Trophoblast cell (in vitro differentiated cells and primary cell): ENCODE measurements around the gene AASS.

Source experiments
- DNase-seq, 2 donors: peaks; one replicate each; pipeline ENCODE4 v3.0.0-alpha.2; 2016
- H2AFZ ChIP-seq: 2 replicates; pipeline ENCODE4 v1.6.1; 2013; ENCODE audit warnings: low read length, moderate library complexity, mild to moderate bottlenecking; ENCODE audit not compliant: insufficient read depth, poor library complexity
- H2AK5ac ChIP-seq: 2 replicates; pipeline ENCODE4 v1.6.1; 2013; ENCODE audit warnings: mild to moderate bottlenecking, low read length
- H2BK120ac ChIP-seq: 2 replicates; pipeline ENCODE4 v1.6.1; 2013; ENCODE audit warnings: low read length, mild to moderate bottlenecking, moderate library complexity; ENCODE audit not compliant: insufficient read depth, poor library complexity
- H2BK12ac ChIP-seq: 2 replicates; pipeline ENCODE4 v1.6.1; 2013; ENCODE audit warnings: mild to moderate bottlenecking, low read length, moderate library complexity
- H2BK5ac ChIP-seq: 2 replicates; pipeline ENCODE4 v1.6.1; 2013; ENCODE audit warnings: low read length, low read depth, moderate library complexity, mild to moderate bottlenecking; ENCODE audit not compliant: poor library complexity
- H3K14ac ChIP-seq: 2 replicates; pipeline ENCODE4 v1.6.1; 2013; ENCODE audit warnings: mild to moderate bottlenecking, low read length
- H3K18ac ChIP-seq: 2 replicates; pipeline ENCODE4 v1.6.1; 2013; ENCODE audit warnings: mild to moderate bottlenecking, low read length
- H3K23ac ChIP-seq: 2 replicates; pipeline ENCODE4 v1.6.1; 2013; ENCODE audit warnings: low read length
- H3K27ac ChIP-seq: 2 replicates; pipeline ENCODE4 v1.5.1; 2013; ENCODE audit warnings: low read depth, mild to moderate bottlenecking, inconsistent platforms, low read length, moderate library complexity
- H3K27me3 ChIP-seq: 2 replicates; pipeline ENCODE4 v1.6.1; 2013; ENCODE audit warnings: inconsistent platforms, mild to moderate bottlenecking, low read length, moderate library complexity; ENCODE audit not compliant: insufficient read depth
- H3K36me3 ChIP-seq, 2 experiments: 1 replicate in 1 of 2; 2 replicates in 1 of 2; pipeline ENCODE4 v1.6.1; 2013; ENCODE audit warnings: low read length in 2 of 2, mild to moderate bottlenecking in 2 of 2, moderate library complexity in 1 of 2; ENCODE audit not compliant: insufficient read depth in 2 of 2, control insufficient read depth in 1 of 2
- H3K4ac ChIP-seq: 2 replicates; pipeline ENCODE4 v1.6.1; 2013; ENCODE audit warnings: low read depth, mild to moderate bottlenecking, low read length, moderate library complexity
- H3K4me1 ChIP-seq, 2 experiments: 1 replicate in 1 of 2; 2 replicates in 1 of 2; pipeline ENCODE4 v1.6.1; 2013; ENCODE audit warnings: low read length in 2 of 2, mild to moderate bottlenecking in 2 of 2, moderate library complexity in 1 of 2; ENCODE audit not compliant: insufficient read depth in 2 of 2, control insufficient read depth in 1 of 2
- H3K4me2 ChIP-seq: 2 replicates; pipeline ENCODE4 v1.6.1; 2013; ENCODE audit warnings: inconsistent platforms, mild to moderate bottlenecking, low read length, moderate library complexity
- H3K4me3 ChIP-seq: 2 replicates; pipeline ENCODE4 v1.5.1; 2013; ENCODE audit warnings: mild to moderate bottlenecking, low read depth, low read length, inconsistent platforms
- H3K79me1 ChIP-seq: one replicate; pipeline ENCODE4 v1.6.1; 2013; ENCODE audit warnings: low read length
- H3K79me2 ChIP-seq: 2 replicates; pipeline ENCODE4 v1.6.1; 2013; ENCODE audit warnings: low read length, mild to moderate bottlenecking; ENCODE audit not compliant: control insufficient read depth, insufficient read depth, poor library complexity
- H3K9ac ChIP-seq: 2 replicates; pipeline ENCODE4 v1.6.1; 2013; ENCODE audit warnings: mild to moderate bottlenecking, low read length
- H3K9me3 ChIP-seq: 2 replicates; pipeline ENCODE4 v1.6.1; 2013; ENCODE audit warnings: low read depth, mild to moderate bottlenecking, control low read depth, inconsistent platforms, low read length; ENCODE audit not compliant: insufficient read depth
- H4K12ac ChIP-seq: 2 replicates; pipeline ENCODE4 v1.6.1; 2013; ENCODE audit warnings: low read depth, mild to moderate bottlenecking, low read length, moderate library complexity
- H4K8ac ChIP-seq: 2 replicates; pipeline ENCODE4 v1.6.1; 2013; ENCODE audit warnings: low read depth, mild to moderate bottlenecking, low read length, moderate library complexity
- H4K91ac ChIP-seq: one replicate; pipeline ENCODE4 v1.6.1; 2013; ENCODE audit warnings: low read depth, mild to moderate bottlenecking, low read length, moderate library complexity
- WGBS: extraction: QIAGEN DNeasy Blood & Tissue Kit; methylation state at CpG from one replicate; pipeline ENCODE4 v1.1.7; 2013; ENCODE audit warnings: missing lambda C conversion rate; ENCODE audit not compliant: insufficient read length, insufficient coverage; ENCODE audit errors: extremely low coverage; 5-methylcytosine and 5-hydroxymethylcytosine counted together

AASS gene

GRCh38 chr7:122155566-122155965, 11.5 kb upstream of the AASS start:
- DNase-seq: peak; percentile 43 to 76
- Histone ChIP-seq H2AK5ac (no peak overlapping the region), H3K9ac (no peak overlapping the region), H3K4me2 (no peak overlapping the region), H3K79me2 (no peaks in the 10 kb centered on the region), H2BK5ac (no peak overlapping the region), H3K23ac (no peak overlapping the region), H3K4me1 (no peaks in the 10 kb centered on the region), H3K4me3 (no peak overlapping the region), H3K9me3 (no peaks in the 10 kb centered on the region), H4K91ac (no peak overlapping the region), H3K14ac (no peak overlapping the region), H3K27me3 (no peaks in the 10 kb centered on the region), H2AFZ (no peak overlapping the region), H3K4ac (no peak overlapping the region), H2BK12ac (no peak overlapping the region), H2BK120ac (no peak overlapping the region), H3K27ac (no peak overlapping the region), H3K18ac (no peak overlapping the region), H4K12ac (no peak overlapping the region), H3K36me3 (no peaks in the 10 kb centered on the region), H4K8ac (no peak overlapping the region), H3K79me1 (no peaks in the 10 kb centered on the region)
- no CpG with 5 or more reads among the region's 2 CpGs for WGBS

- no peak overlapping the region for H3K14ac ChIP-seq
- DNase-seq: peak in 1 of 2 donors; percentile 6
- peaks cover 2% of the 10 kb centered on the region for H3K79me1 ChIP-seq
- no peaks in the 10 kb centered on the region for H3K27me3 ChIP-seq
- H4K12ac ChIP-seq: no peak overlapping the region
- no peak overlapping the region for H3K27ac ChIP-seq
- no peaks in the 10 kb centered on the region for H3K4me1 ChIP-seq
- H3K9me3 ChIP-seq: no peaks in the 10 kb centered on the region
- no peak overlapping the region for H2AK5ac ChIP-seq
- H2BK5ac ChIP-seq: no peak overlapping the region
- H3K9ac ChIP-seq: no peak overlapping the region
- H2BK120ac ChIP-seq: no peak overlapping the region
- H3K4ac ChIP-seq: no peak overlapping the region
- H3K18ac ChIP-seq: no peak overlapping the region
- H3K79me2 ChIP-seq: peaks cover 1% of the 10 kb centered on the region
- H3K4me3 ChIP-seq: no peak overlapping the region
- H4K8ac ChIP-seq: no peak overlapping the region
- no peak overlapping the region for H4K91ac ChIP-seq
- no peaks in the 10 kb centered on the region for H3K36me3 ChIP-seq
- no peak overlapping the region for H3K4me2 ChIP-seq
- WGBS: no CpG with 5 or more reads among the region's 2 CpGs
- H2AFZ ChIP-seq: no peak overlapping the region
- no peak overlapping the region for H2BK12ac ChIP-seq
- H3K23ac ChIP-seq: no peak overlapping the region
Observed at GRCh38 chr7:122148878-122149277, 4.8 kb upstream of the AASS start.

- Histone ChIP-seq H4K12ac (no peak overlapping the region), H3K4me1 (no peaks in the 10 kb centered on the region), H3K18ac (no peak overlapping the region), H2BK12ac (no peak overlapping the region), H3K4me2 (no peak overlapping the region), H2AFZ (no peak overlapping the region), H3K14ac (no peak overlapping the region), H3K9me3 (no peaks in the 10 kb centered on the region), H2BK120ac (no peak overlapping the region), H3K79me2 (peaks cover 9% of the 10 kb centered on the region), H2AK5ac (no peak overlapping the region), H3K36me3 (no peaks in the 10 kb centered on the region), H3K23ac (no peak overlapping the region), H4K91ac (no peak overlapping the region), H3K4me3 (no peak overlapping the region), H3K27ac (no peak overlapping the region), H4K8ac (no peak overlapping the region), H3K9ac (no peak overlapping the region), H2BK5ac (no peak overlapping the region), H3K27me3 (no peaks in the 10 kb centered on the region), H3K79me1 (peaks cover 9% of the 10 kb centered on the region), H3K4ac (no peak overlapping the region)
- WGBS: no CpG with 5 or more reads among the region's 3 CpGs
- DNase-seq: no peak
Observed at GRCh38 chr7:122148081-122148480, 4.0 kb upstream of the AASS start.

GRCh38 chr7:122145937-122146645, 2.0 kb upstream of the AASS start:
- H3K14ac ChIP-seq: no peak overlapping the region
- peaks cover 10% of the 10 kb centered on the region for H3K79me1 ChIP-seq
- no peak overlapping the region for H3K23ac ChIP-seq
- H3K4me3 ChIP-seq: no peak overlapping the region
- H4K91ac ChIP-seq: no peak overlapping the region
- peak in 1 of 2 donors; percentile 11 for DNase-seq
- WGBS: no CpG with 5 or more reads among the region's 4 CpGs
- H4K8ac ChIP-seq: no peak overlapping the region
- no peak overlapping the region for H2AFZ ChIP-seq
- H3K18ac ChIP-seq: no peak overlapping the region
- H2BK120ac ChIP-seq: no peak overlapping the region
- H2BK5ac ChIP-seq: no peak overlapping the region
- no peak overlapping the region for H4K12ac ChIP-seq
- H2AK5ac ChIP-seq: no peak overlapping the region
- no peak overlapping the region for H3K4ac ChIP-seq
- no peak overlapping the region for H3K27ac ChIP-seq
- no peak overlapping the region for H3K9ac ChIP-seq
- peaks cover 9% of the 10 kb centered on the region for H3K79me2 ChIP-seq
- H3K4me2 ChIP-seq: no peak overlapping the region
- no peaks in the 10 kb centered on the region for H3K36me3 ChIP-seq
- H2BK12ac ChIP-seq: no peak overlapping the region
- no peaks in the 10 kb centered on the region for H3K27me3 ChIP-seq
- no peaks in the 10 kb centered on the region for H3K4me1 ChIP-seq
- no peaks in the 10 kb centered on the region for H3K9me3 ChIP-seq
